Stomach (tissue), 9 donors: Measurements from ENCODE around the gene UNC119B. TPM values are rescaled to one million over a fixed set of nuclear protein-coding genes. Genes with fewer than 3 reads are reported as not detected.

ENCODE experiments used
- DNase-seq, 2 donors: peaks; one replicate each; pipeline versions ENCODE4 v3.0.0 to v3.0.0-alpha.2; 2013 to 2019
- H3K27ac ChIP-seq, 5 donors: fragments of 200-600 bp in 4 of 5; sonication (generic) in 4 of 5; one replicate each; pipeline ENCODE4 v1.5.1; 2013 to 2019; ENCODE audit warnings: mild to moderate bottlenecking in 1 of 5, moderate library complexity in 1 of 5
- H3K27me3 ChIP-seq, 3 donors: fragments of 200-600 bp; sonication (generic); one replicate each; pipeline ENCODE4 v1.5.1; 2017 to 2019; ENCODE audit warnings: mixed run types in 1 of 3
- H3K36me3 ChIP-seq, 4 donors: fragments of 200-600 bp; sonication (generic); 1 replicate in 3 of 4; 2 replicates in 1 of 4; pipeline ENCODE4 v1.5.1; 2016 to 2019
- H3K4me1 ChIP-seq, 4 donors: fragments of 200-600 bp; sonication (generic); one replicate each; pipeline ENCODE4 v1.5.1; 2016 to 2019
- H3K4me3 ChIP-seq, 4 donors: fragments of 200-600 bp; sonication (generic) in 3 of 4; one replicate each; pipeline ENCODE4 v1.5.1; 2016 to 2019; ENCODE audit warnings: mild to moderate bottlenecking in 1 of 4
- H3K9me3 ChIP-seq, 4 donors: fragments of 200-600 bp; sonication (generic); one replicate each; pipeline ENCODE4 v1.5.1; 2016 to 2019
- CTCF ChIP-seq, 7 experiments: fragments of 450-650 bp in 4 of 7; fragments of 200-600 bp in 3 of 7; sonication (generic) in 3 of 7; IDR thresholded peaks; one replicate each; pipeline ENCODE4 v1.5.1; 2016 to 2019; ENCODE audit warnings: antibody characterized with exemption in 7 of 7, control low read depth in 2 of 7, mild to moderate bottlenecking in 1 of 7
- EP300 ChIP-seq: sonication (generic); formaldehyde crosslinking; IDR thresholded peaks from one replicate; pipeline ENCODE4 v1.6.1; 2017; ENCODE audit warnings: antibody characterized with exemption
- POLR2A ChIP-seq, 4 donors: fragments of 450-650 bp; IDR thresholded peaks; one replicate each; pipeline ENCODE4 v1.6.1; 2016; ENCODE audit warnings: antibody characterized with exemption in 4 of 4, control low read depth in 2 of 4, mild to moderate bottlenecking in 1 of 4, moderate library complexity in 1 of 4
- POLR2AphosphoS5 ChIP-seq, 3 donors: sonication (generic); formaldehyde crosslinking; IDR thresholded peaks; one replicate each; pipeline ENCODE4 v1.6.1; 2016; ENCODE audit warnings: antibody characterized with exemption in 3 of 3
- WGBS, 5 donors: extraction: QIAGEN DNeasy Blood & Tissue Kit in 3 of 5; methylation state at CpG; one replicate each; pipeline versions ENCODE4 v1.1.5 to v1.1.7; 2013 to 2018; 5-methylcytosine and 5-hydroxymethylcytosine counted together
- intact Hi-C: fragments of 100-400 bp; cut with DNase I; formaldehyde crosslinking; loops from one replicate; pipeline ENCODE4 v1.15.1; 2023; ENCODE audit warnings: low total_unique reads
- polyA plus RNA-seq, 3 donors: library from polyadenylated mRNA; stranded (reverse); fragments of 200-250 nt; gene quantifications; one replicate each; pipeline ENCODE4 v1.2.3, GENCODE V29; 2013
- total RNA-seq, 5 donors: library from RNA; depleted of rRNA; stranded (reverse); fragments of >200 nt; gene quantifications; one replicate each; pipeline versions ENCODE4 v1.1.0 to v1.2.3, GENCODE V29; 2014 to 2016
- donor health status: healthy with polysubstance abuse.
- donor health status: Bipolar disorder and iron deficiency.
- donor health status: healthy.

Gene UNC119B
- total and polyA plus RNA-seq, 8 donors, result 8.2 to 26.8 (median 15.1) TPM

- peak in 1 of 2 donors; percentile 44 for DNase-seq
- intact Hi-C loops, result no loop called here
- no peak for TF ChIP-seq EP300
- no peak for TF ChIP-seq POLR2A (IDR thresholded peaks at IDR 0.05)
- TF ChIP-seq POLR2AphosphoS5 (IDR thresholded peaks at IDR 0.05), result no peak
- TF ChIP-seq CTCF (IDR thresholded peaks at IDR 0.05), result no peak
- 88 to 94% (median 91%) methylated on average over 21 of the region's 21 CpGs for WGBS, 5 donors
- H3K36me3 ChIP-seq, result peaks cover 9 to 55% (median 39%) of the 10 kb centered on the region in 4 donors
- H3K9me3 ChIP-seq, result no peaks in the 10 kb centered on the region
- no peak overlapping the region for H3K4me3 ChIP-seq
- H3K4me1 ChIP-seq, result peaks cover 4 to 20% (median 14%) of the 10 kb centered on the region in 4 donors
- peak overlapping the region in 3 of 5 donors; percentile 53 to 81 (median 57) for H3K27ac ChIP-seq
- H3K27me3 ChIP-seq, result no peaks in the 10 kb centered on the region
Measured at GRCh38 chr12:120760349-120761254, 50.3 kb downstream of the UNC119B start.

GRCh38 chr12:120761519-120761934 is 51.3 kb downstream of the UNC119B start:
- peak; percentile 46 to 95 for DNase-seq
- Histone ChIP-seq H3K36me3 (peaks cover 17 to 64% (median 49%) of the 10 kb centered on the region in 4 donors), H3K27ac (peak overlapping the region; percentile 41 to 81 (median 57))

GRCh38 chr12:120762086-120762485 is 51.8 kb downstream of the UNC119B start:
- intact Hi-C loops, result no loop called here
- Histone ChIP-seq H3K27me3 (no peaks in the 10 kb centered on the region), H3K36me3 (peaks cover 22 to 70% (median 54%) of the 10 kb centered on the region in 4 donors), H3K27ac (peak overlapping the region in 4 of 5 donors; percentile 53 to 81 (median 58)), H3K9me3 (no peaks in the 10 kb centered on the region), H3K4me3 (no peak overlapping the region), H3K4me1 (peaks cover 4 to 20% (median 14%) of the 10 kb centered on the region in 4 donors)
- 29 to 42% (median 30%) methylated on average over 6 of the region's 6 CpGs for WGBS, 5 donors
- DNase-seq, result peak in 1 of 2 donors; percentile 70
- TF ChIP-seq POLR2A (IDR thresholded peaks at IDR 0.05), result no peak
- no peak for TF ChIP-seq CTCF (IDR thresholded peaks at IDR 0.05)

More at GRCh38 chr12:120761519-120761934, 51.3 kb downstream of the UNC119B start:
- no peaks in the 10 kb centered on the region for H3K27me3 ChIP-seq
- TF ChIP-seq EP300, result no peak
- TF ChIP-seq POLR2AphosphoS5 (IDR thresholded peaks at IDR 0.05), result peak in 1 of 3 donors; percentile 67
- H3K4me3 ChIP-seq, result no peak overlapping the region
- peaks cover 4 to 20% (median 14%) of the 10 kb centered on the region in 4 donors for H3K4me1 ChIP-seq
- intact Hi-C loops, result no loop called here
- H3K9me3 ChIP-seq, result no peaks in the 10 kb centered on the region
- 33 to 47% (median 37%) methylated on average over 9 of the region's 9 CpGs for WGBS, 5 donors

GRCh38 chr12:120763250-120763649 is 53.0 kb downstream of the UNC119B start:
- TF ChIP-seq EP300 (no peak), POLR2AphosphoS5 (IDR thresholded peaks at IDR 0.05) (no peak), CTCF (IDR thresholded peaks at IDR 0.05) (no peak), POLR2A (IDR thresholded peaks at IDR 0.05) (no peak)
- Histone ChIP-seq H3K27ac (peak overlapping the region in 1 of 5 donors; percentile 81), H3K27me3 (no peaks in the 10 kb centered on the region), H3K9me3 (no peaks in the 10 kb centered on the region), H3K4me3 (no peak overlapping the region), H3K36me3 (peaks cover 28 to 81% (median 66%) of the 10 kb centered on the region in 4 donors), H3K4me1 (peaks cover 4 to 20% (median 14%) of the 10 kb centered on the region in 4 donors)
- intact Hi-C loops, result no loop called here
- 64 to 83% (median 76%) methylated on average over 2 to 3 of the region's 3 CpGs for WGBS, 5 donors
- DNase-seq, result no peak
